Keratinocyte (primary cell): ENCODE data around the gene ATAD2B.

ENCODE experiments used
- EZH2 ChIP-seq: IDR thresholded peaks from one replicate; pipeline ENCODE4 v1.6.1; 2012; ENCODE audit warnings: inconsistent platforms, mild to moderate bottlenecking, low read length, moderate library complexity
- TF ChIP-seq, protein P1 (sequence below), 3 experiments: IDR thresholded peaks in 1 of 3; conservative IDR thresholded peaks in 1 of 3; optimal IDR thresholded peaks in 1 of 3; 2 replicates in 2 of 3; 3 replicates in 1 of 3; pipeline versions ENCODE3 to v1.5.1; 2011; ENCODE audit warnings: low read length in 3 of 3, mild to moderate bottlenecking in 3 of 3, moderate library complexity in 2 of 3, control low read depth in 1 of 3, inconsistent platforms in 1 of 3; ENCODE audit not compliant: insufficient read depth in 2 of 3; ENCODE audit errors: extremely low read depth in 1 of 3

DNA sequence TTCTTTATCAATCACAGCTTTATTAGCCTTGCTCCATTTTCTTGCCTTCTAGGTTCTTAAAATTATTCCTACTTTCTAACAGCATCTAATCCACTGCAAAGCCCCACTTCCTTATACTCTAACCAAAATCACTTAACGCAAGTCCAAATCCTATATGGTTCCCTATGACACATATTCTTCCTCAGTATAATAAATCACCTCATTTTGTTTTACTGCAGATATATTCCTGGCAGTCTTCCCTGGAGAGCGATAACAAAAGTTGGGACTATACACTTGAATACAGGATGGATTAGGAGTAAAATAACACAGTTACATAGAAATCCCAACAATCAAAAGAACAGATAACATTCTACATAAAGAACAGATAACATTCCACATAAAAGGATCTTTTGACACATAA is 144.8 kb downstream of the ATAD2B start:
- TF ChIP-seq, protein P1, sequence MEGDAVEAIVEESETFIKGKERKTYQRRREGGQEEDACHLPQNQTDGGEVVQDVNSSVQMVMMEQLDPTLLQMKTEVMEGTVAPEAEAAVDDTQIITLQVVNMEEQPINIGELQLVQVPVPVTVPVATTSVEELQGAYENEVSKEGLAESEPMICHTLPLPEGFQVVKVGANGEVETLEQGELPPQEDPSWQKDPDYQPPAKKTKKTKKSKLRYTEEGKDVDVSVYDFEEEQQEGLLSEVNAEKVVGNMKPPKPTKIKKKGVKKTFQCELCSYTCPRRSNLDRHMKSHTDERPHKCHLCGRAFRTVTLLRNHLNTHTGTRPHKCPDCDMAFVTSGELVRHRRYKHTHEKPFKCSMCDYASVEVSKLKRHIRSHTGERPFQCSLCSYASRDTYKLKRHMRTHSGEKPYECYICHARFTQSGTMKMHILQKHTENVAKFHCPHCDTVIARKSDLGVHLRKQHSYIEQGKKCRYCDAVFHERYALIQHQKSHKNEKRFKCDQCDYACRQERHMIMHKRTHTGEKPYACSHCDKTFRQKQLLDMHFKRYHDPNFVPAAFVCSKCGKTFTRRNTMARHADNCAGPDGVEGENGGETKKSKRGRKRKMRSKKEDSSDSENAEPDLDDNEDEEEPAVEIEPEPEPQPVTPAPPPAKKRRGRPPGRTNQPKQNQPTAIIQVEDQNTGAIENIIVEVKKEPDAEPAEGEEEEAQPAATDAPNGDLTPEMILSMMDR (optimal IDR thresholded peaks at IDR 0.05 in 1 of 3, IDR thresholded peaks at IDR 0.05 in 1 of 3, conservative IDR thresholded peaks at IDR 0.05 in 1 of 3; ENCODE audit: extremely low read depth in 1 of 3, insufficient read depth in 2 of 3, low read length in 3 of 3), result no peak
- no peak for TF ChIP-seq EZH2
